Measurements from ENCODE around the gene DEPP1.

The DEPP1 gene

DNA sequence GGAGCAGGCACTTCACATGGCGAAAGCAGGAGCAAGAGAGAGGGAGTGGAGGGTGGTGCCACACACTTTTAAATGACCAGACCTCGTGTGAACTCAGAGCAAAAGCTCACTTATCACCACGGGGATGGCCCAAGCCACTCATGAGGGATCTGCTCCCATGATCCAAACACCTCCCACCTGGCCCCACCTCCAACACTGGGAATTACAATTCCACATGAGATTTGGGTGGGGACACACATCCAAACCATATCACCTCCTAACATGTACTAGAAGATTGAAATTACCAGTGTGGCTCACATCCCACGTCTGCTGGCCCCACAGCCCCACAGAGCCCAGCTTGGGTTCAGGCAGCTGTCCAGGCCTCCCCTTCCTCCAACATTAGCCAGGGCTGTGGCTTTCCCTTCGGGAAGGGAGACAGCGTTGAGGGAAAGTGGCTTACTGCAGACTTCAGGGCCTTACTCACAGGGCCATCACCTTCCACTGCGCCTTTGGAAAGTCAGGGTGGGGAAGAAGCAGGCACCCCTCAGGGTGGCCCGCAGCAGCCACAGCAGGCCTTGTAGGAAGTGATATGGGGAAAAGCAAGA, 7.7 kb downstream of the DEPP1 start:
- no peaks in the 10 kb centered on the region for H3K27me3 ChIP-seq (replicated peaks in 2 of 5; ENCODE audit: control insufficient read depth in 4 of 5, insufficient read depth in 5 of 5, low read length in 4 of 5)
- H3K9me3 ChIP-seq (ENCODE audit: control extremely low read depth in 1 of 5, control insufficient read depth in 4 of 5, insufficient read depth in 2 of 5, low read depth in 1 of 5, low read length in 4 of 5), result no peaks in the 10 kb centered on the region
- no peak overlapping the region for H3K27ac ChIP-seq (ENCODE audit: insufficient read depth in 1 of 2, low read depth in 1 of 2, low read length in 2 of 2, poor library complexity in 1 of 2, severe bottlenecking in 2 of 2)
- 98% methylated on average over 6 of the region's 8 CpGs for WGBS (ENCODE audit: insufficient coverage)
- peaks cover 0 to 4% (median 0%) of the 10 kb centered on the region in 4 experiments for H3K36me3 ChIP-seq (ENCODE audit: control insufficient read depth in 4 of 4, insufficient read depth in 4 of 4, low read length in 3 of 4)
- H3K4me1 ChIP-seq (ENCODE audit: control extremely low read depth in 1 of 4, control insufficient read depth in 4 of 4, insufficient read depth in 4 of 4, low read length in 3 of 4), result peaks cover 30 to 64% (median 55%) of the 10 kb centered on the region in 4 experiments
- POLR2A ChIA-PET, result no interaction called here
- CTCF ChIA-PET, result interaction anchor here (5.1 kb wide), 1 partner anchor 39 kb away, joined by 40 read pairs; no protein-coding TSS in a partner anchor
- no peak overlapping the region for H3K4me3 ChIP-seq (ENCODE audit: control insufficient read depth in 1 of 7, extremely low read depth in 1 of 7, insufficient read depth in 4 of 7, low read depth in 2 of 7, low read length in 6 of 7)
- DNase-seq, result no peak

DNA sequence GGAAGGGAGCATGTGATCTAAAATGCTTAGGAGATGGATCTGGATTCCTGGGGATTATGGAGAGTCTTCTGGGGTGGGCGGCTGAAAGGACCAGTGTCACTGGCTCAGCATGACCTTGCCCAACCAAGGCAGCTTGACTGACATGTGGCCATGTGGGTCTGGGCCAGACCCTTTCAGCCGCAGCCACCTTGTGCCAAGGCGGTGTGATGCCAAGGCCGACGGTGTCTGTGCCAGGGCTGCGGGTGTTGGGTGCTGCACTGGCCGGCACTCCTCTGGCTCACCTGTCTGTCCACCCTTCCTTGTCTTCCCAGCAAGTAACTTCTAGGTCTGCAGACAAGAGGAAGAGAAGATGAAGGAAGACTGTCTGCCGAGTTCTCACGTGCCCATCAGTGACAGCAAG, 8.8 kb downstream of the DEPP1 start:
- Histone ChIP-seq H3K36me3 (ENCODE audit: control insufficient read depth in 4 of 4, insufficient read depth in 4 of 4, low read length in 3 of 4) (peaks cover 0 to 4% (median 0%) of the 10 kb centered on the region in 4 experiments), H3K9me3 (ENCODE audit: control extremely low read depth in 1 of 5, control insufficient read depth in 4 of 5, insufficient read depth in 2 of 5, low read depth in 1 of 5, low read length in 4 of 5) (no peaks in the 10 kb centered on the region), H3K4me3 (ENCODE audit: control insufficient read depth in 1 of 7, extremely low read depth in 1 of 7, insufficient read depth in 4 of 7, low read depth in 2 of 7, low read length in 6 of 7) (no peak overlapping the region), H3K27me3 (replicated peaks in 2 of 5; ENCODE audit: control insufficient read depth in 4 of 5, insufficient read depth in 5 of 5, low read length in 4 of 5) (no peaks in the 10 kb centered on the region), H3K4me1 (ENCODE audit: control extremely low read depth in 1 of 4, control insufficient read depth in 4 of 4, insufficient read depth in 4 of 4, low read length in 3 of 4) (peaks cover 30 to 61% (median 48%) of the 10 kb centered on the region in 4 experiments), H3K27ac (ENCODE audit: insufficient read depth in 1 of 2, low read depth in 1 of 2, low read length in 2 of 2, poor library complexity in 1 of 2, severe bottlenecking in 2 of 2) (no peak overlapping the region)
- no peak for DNase-seq
- POLR2A ChIA-PET, result no interaction called here
- WGBS (ENCODE audit: insufficient coverage), result 98% methylated on average over 7 of the region's 9 CpGs
- CTCF ChIA-PET, result interaction anchor here (5.1 kb wide), 1 partner anchor 38 kb away, joined by 40 read pairs; no protein-coding TSS in a partner anchor

DNA sequence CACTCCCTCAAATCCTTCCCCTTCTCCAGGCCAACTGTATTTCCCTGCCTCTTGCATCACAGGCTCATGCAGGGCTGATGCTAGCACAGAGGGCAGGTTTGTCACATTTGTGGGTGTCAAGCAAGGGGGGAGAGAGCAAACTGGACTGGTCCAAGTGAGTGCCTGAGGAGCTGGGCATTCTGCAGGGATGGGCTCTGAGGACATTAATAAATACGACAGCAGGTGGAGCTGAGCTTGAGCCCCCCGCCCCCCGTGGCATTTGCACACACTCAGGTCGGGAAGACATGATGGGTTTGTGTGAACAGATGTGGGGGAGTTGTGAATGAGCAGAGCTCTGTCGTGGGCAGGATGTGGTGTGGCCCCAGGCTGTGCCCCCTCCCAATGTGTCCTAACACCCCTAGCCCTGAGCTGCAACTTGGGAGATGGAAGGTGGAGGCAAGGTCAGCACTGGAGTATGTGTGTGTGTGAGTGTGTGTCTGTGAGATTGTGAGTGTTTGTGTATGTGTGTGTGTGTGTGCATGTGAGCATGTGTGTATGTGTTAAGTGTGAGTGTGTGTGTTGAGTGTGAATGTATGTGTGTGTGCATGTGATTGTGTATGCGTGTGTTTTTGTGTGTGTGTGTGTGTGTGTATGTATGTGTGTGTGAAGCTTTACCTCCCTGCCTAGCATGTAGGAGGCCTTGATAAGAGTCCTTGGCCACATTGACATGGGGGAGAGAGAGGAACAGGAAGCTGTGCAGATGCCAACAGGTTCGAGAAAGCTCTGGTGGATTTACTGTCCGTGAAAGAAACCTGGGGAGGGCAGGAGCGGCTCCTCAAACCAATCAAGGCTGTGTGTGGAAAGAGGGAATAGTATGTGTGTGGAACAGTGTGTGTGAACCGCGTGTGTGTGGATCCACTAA, 9.9 kb downstream of the DEPP1 start:
- 52% methylated on average over 7 of the region's 11 CpGs for WGBS (ENCODE audit: insufficient coverage)
- POLR2A ChIA-PET, result interaction anchor here (3.6 kb wide), 1 partner anchor 10 kb away, joined by 12 read pairs; the partner anchor contains the start of gene DEPP1
- H3K27ac ChIP-seq (ENCODE audit: insufficient read depth in 1 of 2, low read depth in 1 of 2, low read length in 2 of 2, poor library complexity in 1 of 2, severe bottlenecking in 2 of 2), result no peak overlapping the region

DNA sequence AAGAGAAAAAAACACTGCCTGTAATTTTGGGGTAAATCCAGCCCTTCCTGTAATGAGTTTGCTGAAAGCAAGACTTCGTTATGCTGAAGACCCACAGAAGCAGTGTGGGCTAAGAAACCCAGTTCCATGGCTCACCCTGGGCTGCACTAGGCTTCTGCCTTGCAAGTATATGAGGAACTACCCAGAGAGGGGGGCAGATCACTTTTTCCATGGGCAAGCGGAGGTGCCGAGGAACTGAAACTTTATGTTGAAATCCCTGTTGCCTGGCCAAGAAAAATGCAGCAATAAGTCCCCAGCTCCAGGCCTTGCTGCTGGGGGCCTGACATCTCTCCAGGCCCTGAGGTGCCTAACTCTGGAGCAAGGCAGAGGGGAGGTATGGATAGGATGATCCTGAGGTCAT, 10.5 kb downstream of the DEPP1 start:
- Histone ChIP-seq H3K4me1 (ENCODE audit: control extremely low read depth in 1 of 4, control insufficient read depth in 4 of 4, insufficient read depth in 4 of 4, low read length in 3 of 4) (peaks cover 26 to 60% (median 32%) of the 10 kb centered on the region in 4 experiments), H3K27me3 (replicated peaks in 2 of 5; ENCODE audit: control insufficient read depth in 4 of 5, insufficient read depth in 5 of 5, low read length in 4 of 5) (no peaks in the 10 kb centered on the region), H3K27ac (ENCODE audit: insufficient read depth in 1 of 2, low read depth in 1 of 2, low read length in 2 of 2, poor library complexity in 1 of 2, severe bottlenecking in 2 of 2) (peak overlapping the region in 1 of 2 experiments; percentile 6), H3K36me3 (ENCODE audit: control insufficient read depth in 4 of 4, insufficient read depth in 4 of 4, low read length in 3 of 4) (peaks cover 0 to 4% (median 0%) of the 10 kb centered on the region in 4 experiments), H3K9me3 (ENCODE audit: control extremely low read depth in 1 of 5, control insufficient read depth in 4 of 5, insufficient read depth in 2 of 5, low read depth in 1 of 5, low read length in 4 of 5) (no peaks in the 10 kb centered on the region), H3K4me3 (ENCODE audit: control insufficient read depth in 1 of 7, extremely low read depth in 1 of 7, insufficient read depth in 4 of 7, low read depth in 2 of 7, low read length in 6 of 7) (peak overlapping the region in 2 of 7 experiments; percentile 14 to 16)
- 7% methylated on average over 3 of the region's 3 CpGs for WGBS (ENCODE audit: insufficient coverage)
- DNase-seq, result peak; percentile 65 to 91 (median 90)
- ChIA-PET CTCF (interaction anchor here (0.6 to 5.1 kb wide), 9 partner anchors 10 to 60 kb away, joined by 3 to 40 read pairs (median 5); partner anchors contain the start of genes DEPP1 and ZNF22), POLR2A (interaction anchor here (3.6 kb wide), 1 partner anchor 10 kb away, joined by 12 read pairs; the partner anchor contains the start of gene DEPP1)

More for the DNA sequence above, 9.9 kb downstream of the DEPP1 start:
- H3K36me3 ChIP-seq (ENCODE audit: control insufficient read depth in 4 of 4, insufficient read depth in 4 of 4, low read length in 3 of 4), result peaks cover 0 to 4% (median 0%) of the 10 kb centered on the region in 4 experiments
- peaks cover 27 to 61% (median 37%) of the 10 kb centered on the region in 4 experiments for H3K4me1 ChIP-seq (ENCODE audit: control extremely low read depth in 1 of 4, control insufficient read depth in 4 of 4, insufficient read depth in 4 of 4, low read length in 3 of 4)
- H3K4me3 ChIP-seq (ENCODE audit: control insufficient read depth in 1 of 7, extremely low read depth in 1 of 7, insufficient read depth in 4 of 7, low read depth in 2 of 7, low read length in 6 of 7), result peak overlapping the region in 3 of 7 experiments; percentile 6 to 14 (median 7)
- H3K9me3 ChIP-seq (ENCODE audit: control extremely low read depth in 1 of 5, control insufficient read depth in 4 of 5, insufficient read depth in 2 of 5, low read depth in 1 of 5, low read length in 4 of 5), result no peaks in the 10 kb centered on the region
- DNase-seq, result peak in 2 of 3 donors; percentile 61 to 70
- no peaks in the 10 kb centered on the region for H3K27me3 ChIP-seq (replicated peaks in 2 of 5; ENCODE audit: control insufficient read depth in 4 of 5, insufficient read depth in 5 of 5, low read length in 4 of 5)
- CTCF ChIA-PET, result interaction anchor here (0.6 to 5.1 kb wide), 9 partner anchors 8 to 61 kb away, joined by 3 to 40 read pairs (median 4); partner anchors contain the start of genes DEPP1 and ZNF22

DNA sequence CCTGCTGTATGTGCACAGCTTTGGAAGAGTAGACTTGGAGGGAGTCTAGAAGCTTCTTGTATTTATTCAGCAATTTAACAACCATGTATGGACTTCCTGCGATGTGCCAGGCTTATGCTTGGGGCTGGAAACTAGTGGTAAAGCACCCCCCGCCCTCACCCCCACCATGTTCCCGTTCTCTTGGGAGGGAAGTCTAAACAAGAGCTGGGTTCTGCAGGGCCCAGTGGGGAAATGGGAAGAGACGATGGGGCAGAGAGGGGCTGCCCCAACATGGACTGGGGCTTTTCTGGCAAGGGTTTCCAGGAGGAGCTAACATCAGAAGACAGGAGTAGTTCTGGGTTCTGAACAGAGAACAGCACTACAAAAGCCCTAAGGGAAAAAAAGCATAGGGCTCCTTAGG, 11.0 kb downstream of the DEPP1 start:
- ChIA-PET CTCF (interaction anchor here (0.7 to 5.1 kb wide), 10 partner anchors 11 to 48 kb away, joined by 3 to 40 read pairs (median 5); partner anchors contain the start of genes DEPP1 and ZNF22), POLR2A (interaction anchor here (3.6 kb wide), 1 partner anchor 11 kb away, joined by 12 read pairs; the partner anchor contains the start of gene DEPP1)
- peak overlapping the region in 1 of 2 experiments; percentile 6 for H3K27ac ChIP-seq (ENCODE audit: insufficient read depth in 1 of 2, low read depth in 1 of 2, low read length in 2 of 2, poor library complexity in 1 of 2, severe bottlenecking in 2 of 2)
- H3K9me3 ChIP-seq (ENCODE audit: control extremely low read depth in 1 of 5, control insufficient read depth in 4 of 5, insufficient read depth in 2 of 5, low read depth in 1 of 5, low read length in 4 of 5), result no peaks in the 10 kb centered on the region
- H3K27me3 ChIP-seq (replicated peaks in 2 of 5; ENCODE audit: control insufficient read depth in 4 of 5, insufficient read depth in 5 of 5, low read length in 4 of 5), result no peaks in the 10 kb centered on the region
- DNase-seq, result peak in 2 of 3 donors; percentile 40 to 49
- H3K4me3 ChIP-seq (ENCODE audit: control insufficient read depth in 1 of 7, extremely low read depth in 1 of 7, insufficient read depth in 4 of 7, low read depth in 2 of 7, low read length in 6 of 7), result peak overlapping the region in 1 of 7 experiments; percentile 26
- H3K36me3 ChIP-seq (ENCODE audit: control insufficient read depth in 4 of 4, insufficient read depth in 4 of 4, low read length in 3 of 4), result peaks cover 0 to 4% (median 0%) of the 10 kb centered on the region in 4 experiments
- WGBS (ENCODE audit: insufficient coverage), result 40% methylated on average over 1 of the region's 4 CpGs
- H3K4me1 ChIP-seq (ENCODE audit: control extremely low read depth in 1 of 4, control insufficient read depth in 4 of 4, insufficient read depth in 4 of 4, low read length in 3 of 4), result peaks cover 26 to 62% (median 33%) of the 10 kb centered on the region in 4 experiments

DNA sequence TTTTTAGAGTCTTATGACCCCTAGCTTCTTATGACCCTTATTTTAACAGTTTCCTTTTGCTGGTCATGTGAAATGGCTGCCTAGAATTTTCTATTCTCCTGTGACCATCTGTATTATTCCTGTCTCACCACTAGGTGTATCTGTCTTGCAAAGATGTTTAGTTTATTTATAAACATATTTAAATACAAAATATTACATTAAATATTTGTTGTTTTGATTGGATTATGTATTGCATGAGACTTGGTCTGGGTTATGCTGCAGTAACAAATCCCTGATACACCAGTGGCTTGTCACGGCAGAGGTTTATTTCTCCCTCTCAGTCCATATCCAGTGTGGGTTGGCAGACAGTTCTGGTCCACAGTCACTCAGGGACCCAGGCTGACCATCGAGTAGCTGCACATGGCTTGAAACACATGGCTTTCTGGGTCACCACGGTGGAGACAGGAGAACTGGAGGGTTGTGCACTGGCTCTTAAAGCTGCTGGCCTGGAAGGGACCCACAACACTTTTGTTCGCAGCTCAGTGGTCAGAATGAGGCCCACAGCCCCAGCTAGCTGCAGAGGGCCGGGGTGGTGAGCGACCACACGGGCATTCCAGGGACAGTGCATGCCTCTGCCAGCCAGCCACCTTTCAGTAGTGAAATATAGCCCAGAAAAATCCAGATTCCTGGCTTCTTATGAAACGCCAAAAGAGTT, 11.6 kb downstream of the DEPP1 start:
- H3K27ac ChIP-seq (ENCODE audit: insufficient read depth in 1 of 2, low read depth in 1 of 2, low read length in 2 of 2, poor library complexity in 1 of 2, severe bottlenecking in 2 of 2), result no peak overlapping the region
- no peaks in the 10 kb centered on the region for H3K9me3 ChIP-seq (ENCODE audit: control extremely low read depth in 1 of 5, control insufficient read depth in 4 of 5, insufficient read depth in 2 of 5, low read depth in 1 of 5, low read length in 4 of 5)
- H3K4me3 ChIP-seq (ENCODE audit: control insufficient read depth in 1 of 7, extremely low read depth in 1 of 7, insufficient read depth in 4 of 7, low read depth in 2 of 7, low read length in 6 of 7), result no peak overlapping the region
- peaks cover 0 to 4% (median 0%) of the 10 kb centered on the region in 4 experiments for H3K36me3 ChIP-seq (ENCODE audit: control insufficient read depth in 4 of 4, insufficient read depth in 4 of 4, low read length in 3 of 4)
- peaks cover 26 to 62% (median 33%) of the 10 kb centered on the region in 4 experiments for H3K4me1 ChIP-seq (ENCODE audit: control extremely low read depth in 1 of 4, control insufficient read depth in 4 of 4, insufficient read depth in 4 of 4, low read length in 3 of 4)
- 99% methylated on average over 8 of the region's 8 CpGs for WGBS (ENCODE audit: insufficient coverage)
- CTCF ChIA-PET, result interaction anchor here (0.7 to 5.1 kb wide), 16 partner anchors 7 to 48 kb away, joined by 3 to 40 read pairs (median 5); partner anchors contain the start of genes DEPP1 and ZNF22
- POLR2A ChIA-PET, result interaction anchor here (3.6 kb wide), 1 partner anchor 11 kb away, joined by 12 read pairs; the partner anchor contains the start of gene DEPP1
- DNase-seq, result peak in 1 of 3 donors; percentile 18
- no peaks in the 10 kb centered on the region for H3K27me3 ChIP-seq (replicated peaks in 2 of 5; ENCODE audit: control insufficient read depth in 4 of 5, insufficient read depth in 5 of 5, low read length in 4 of 5)
